Adrenal gland (tissue), 5 donors: ENCODE results near the gene RFT1.

ENCODE experiments used
- CTCF ChIP-seq, 6 experiments: fragments of 450-650 bp in 4 of 6; fragments of 200-600 bp in 2 of 6; sonication (generic) in 1 of 6; IDR thresholded peaks; 1 replicate in 5 of 6; 2 replicates in 1 of 6; pipeline versions ENCODE4 v1.5.1 to v1.8.0; 2016 to 2021; ENCODE audit warnings: antibody characterized with exemption in 6 of 6, mild to moderate bottlenecking in 2 of 6, moderate library complexity in 1 of 6
- POLR2A ChIP-seq, 2 donors: fragments of 450-650 bp; IDR thresholded peaks; one replicate each; pipeline ENCODE4 v1.6.1; 2017; ENCODE audit warnings: antibody characterized with exemption in 2 of 2, mild to moderate bottlenecking in 2 of 2, moderate library complexity in 1 of 2
- donor health status: DM: no; HTN: no; CAD: no.

DNA sequence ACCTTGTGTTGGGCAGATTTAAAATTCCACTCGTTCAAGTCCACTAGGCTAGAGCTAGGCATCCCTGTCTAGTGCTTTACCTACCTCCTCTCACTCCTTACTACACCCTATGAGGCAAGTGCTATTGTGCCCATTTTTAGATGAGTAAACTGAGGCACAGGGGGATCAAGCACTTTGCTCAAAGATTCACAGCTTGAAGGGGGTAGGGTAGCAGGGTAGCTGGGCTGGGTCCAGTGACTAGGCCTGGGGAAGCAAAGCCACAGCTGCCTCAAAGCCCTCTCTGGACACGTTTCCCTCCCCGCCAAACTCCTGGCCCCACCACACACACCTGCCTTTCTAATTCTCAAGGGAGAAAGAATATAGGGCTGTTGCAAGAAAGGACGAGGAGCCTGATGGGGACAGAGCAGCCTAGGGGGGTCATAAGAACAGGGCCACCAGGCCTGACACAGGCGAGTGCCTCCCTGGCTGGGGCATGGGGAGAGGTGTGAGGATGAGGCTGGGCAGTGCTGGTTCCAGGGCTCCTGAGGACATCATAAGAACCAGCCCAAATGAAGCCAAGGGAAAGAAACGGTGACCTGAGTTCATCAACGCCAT, 49.5 kb downstream of the RFT1 start:
- no peak for TF ChIP-seq CTCF (IDR thresholded peaks at IDR 0.05)
- no peak for TF ChIP-seq POLR2A (IDR thresholded peaks at IDR 0.05)
